ENCODE measurements around the gene CNTNAP5. TPM values are rescaled to one million over a fixed set of nuclear protein-coding genes. Genes with fewer than 3 reads are reported as not detected.

The CNTNAP5 gene
- total RNA-seq, 2 donors from 2014 or later: not detected

DNA sequence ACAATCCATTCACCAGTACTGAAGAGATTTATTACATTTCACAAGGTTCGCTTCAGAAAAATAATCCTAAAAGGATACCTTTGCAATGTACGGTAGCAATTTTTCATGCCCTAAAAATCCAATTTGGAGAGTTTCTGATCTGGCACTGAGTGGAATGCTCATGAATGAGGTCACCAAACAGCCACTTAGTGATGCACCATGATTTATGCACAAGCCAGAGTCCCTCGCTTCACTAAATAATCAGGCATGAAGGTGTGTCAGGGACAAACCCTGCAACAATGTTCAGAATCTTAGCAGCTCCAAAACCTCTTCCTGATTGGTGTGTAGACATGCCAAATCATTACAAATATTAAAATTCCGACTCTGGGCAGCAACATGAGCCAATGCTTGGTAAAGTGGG is 221.1 kb downstream of the CNTNAP5 start:
- ATAC-seq (replicated peaks): no peak
- H3K27me3 Mint-ChIP-seq: no peaks in the 10 kb centered on the region
- no peaks in the 10 kb centered on the region for H3K4me1 Mint-ChIP-seq
- H3K4me3 Mint-ChIP-seq: no peak overlapping the region
- H3K36me3 Mint-ChIP-seq (ENCODE audit: low read depth): no peaks in the 10 kb centered on the region
- H3K9me3 Mint-ChIP-seq: peaks cover 11% of the 10 kb centered on the region
- no peak overlapping the region for H3K27ac Mint-ChIP-seq

DNA sequence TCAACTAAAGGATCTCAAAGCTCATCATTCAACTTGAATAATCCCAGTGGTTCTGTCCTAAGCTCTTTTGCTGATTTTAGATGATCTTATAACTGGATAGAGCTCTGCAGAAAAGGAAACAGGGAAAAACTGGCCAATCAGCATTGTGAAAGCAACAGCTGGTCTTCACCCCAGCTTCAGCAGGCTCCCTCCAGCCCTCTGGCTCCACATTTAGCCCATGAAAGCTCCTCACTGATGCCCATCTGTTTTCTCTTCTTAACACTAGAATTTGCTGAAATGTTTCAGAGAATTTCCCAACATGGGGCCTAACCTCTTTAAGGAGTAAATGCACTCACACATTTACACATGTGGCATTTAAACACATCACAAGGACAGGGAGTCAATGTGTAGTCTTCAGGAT is 223.3 kb downstream of the CNTNAP5 start:
- no peak overlapping the region for H3K27ac Mint-ChIP-seq
- H3K9me3 Mint-ChIP-seq: peaks cover 3% of the 10 kb centered on the region
- no peaks in the 10 kb centered on the region for H3K36me3 Mint-ChIP-seq (ENCODE audit: low read depth)
- H3K4me3 Mint-ChIP-seq: no peak overlapping the region
- no peaks in the 10 kb centered on the region for H3K27me3 Mint-ChIP-seq
- ATAC-seq (replicated peaks): no peak
- no peaks in the 10 kb centered on the region for H3K4me1 Mint-ChIP-seq

DNA sequence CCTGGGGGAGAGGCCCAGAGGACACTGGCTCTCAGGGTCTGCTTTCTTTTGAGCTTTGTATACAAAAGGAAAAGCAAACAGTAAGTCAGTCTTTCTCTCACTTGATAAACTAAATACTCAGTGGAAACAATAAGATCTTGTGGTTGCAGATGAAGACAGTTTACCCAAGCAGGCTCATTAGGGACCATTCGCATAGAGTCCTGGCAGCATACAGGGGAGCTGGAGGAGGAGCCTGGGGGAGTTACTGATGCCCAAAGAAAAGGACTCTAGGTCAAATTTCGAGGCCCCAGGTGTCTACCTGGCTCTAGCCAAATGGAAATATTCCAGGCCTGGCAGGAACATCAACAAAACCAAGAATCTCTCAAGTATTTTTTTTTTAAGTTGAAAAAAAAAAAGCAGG is 225.3 kb downstream of the CNTNAP5 start:
- Mint-ChIP-seq H3K4me1 (no peaks in the 10 kb centered on the region), H3K27ac (no peak overlapping the region), H3K4me3 (no peak overlapping the region), H3K36me3 (ENCODE audit: low read depth) (no peaks in the 10 kb centered on the region), H3K27me3 (no peaks in the 10 kb centered on the region), H3K9me3 (peaks cover 3% of the 10 kb centered on the region)
- no peak for ATAC-seq (replicated peaks)

DNA sequence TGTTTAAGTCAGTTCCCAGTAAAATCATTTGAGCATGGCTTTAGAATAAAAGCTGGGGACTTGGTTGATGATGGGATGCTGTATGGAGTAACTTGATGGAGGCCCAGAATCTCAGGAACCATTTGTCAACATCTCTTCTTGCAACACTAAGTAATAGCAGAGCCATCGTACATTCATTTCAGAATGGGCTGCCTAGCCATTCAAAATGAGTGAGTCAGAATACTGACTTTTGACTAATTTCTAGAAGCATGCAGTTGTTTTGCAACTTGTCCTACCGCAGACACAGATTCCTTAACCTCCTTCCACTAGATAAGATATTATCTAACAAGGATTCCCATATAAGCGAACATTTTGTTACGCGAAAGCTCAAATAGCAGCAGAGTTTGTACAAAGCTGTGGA is 229.5 kb downstream of the CNTNAP5 start:
- no peaks in the 10 kb centered on the region for H3K27me3 Mint-ChIP-seq

DNA sequence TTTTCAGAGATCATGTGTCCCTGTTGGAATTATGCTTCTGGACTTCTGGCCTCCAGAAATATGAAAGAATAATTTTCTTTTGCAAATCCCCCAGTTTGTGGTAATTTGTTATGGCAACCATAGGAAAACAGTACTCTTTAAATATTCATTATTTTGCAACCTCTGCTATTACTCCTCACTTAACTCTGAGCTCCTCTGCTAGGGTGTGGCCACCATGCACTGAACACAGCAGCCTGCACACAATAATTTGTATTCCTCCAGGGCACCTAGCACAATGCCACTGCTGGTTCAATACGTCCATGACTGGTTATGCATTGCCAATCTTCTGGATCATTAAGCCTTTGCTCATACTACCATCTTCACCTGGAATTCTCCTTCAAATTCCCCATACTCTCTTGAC is 232.0 kb downstream of the CNTNAP5 start:
- Mint-ChIP-seq H3K4me3 (no peak overlapping the region), H3K27ac (no peak overlapping the region), H3K36me3 (ENCODE audit: low read depth) (no peaks in the 10 kb centered on the region), H3K27me3 (no peaks in the 10 kb centered on the region), H3K4me1 (no peaks in the 10 kb centered on the region), H3K9me3 (peaks cover 5% of the 10 kb centered on the region)
- no peak for ATAC-seq (replicated peaks)

More for the DNA sequence above, 229.5 kb downstream of the CNTNAP5 start:
- Mint-ChIP-seq H3K4me3 (no peak overlapping the region), H3K4me1 (no peaks in the 10 kb centered on the region), H3K36me3 (ENCODE audit: low read depth) (no peaks in the 10 kb centered on the region), H3K9me3 (peaks cover 8% of the 10 kb centered on the region), H3K27ac (no peak overlapping the region)
- ATAC-seq (replicated peaks): no peak

DNA sequence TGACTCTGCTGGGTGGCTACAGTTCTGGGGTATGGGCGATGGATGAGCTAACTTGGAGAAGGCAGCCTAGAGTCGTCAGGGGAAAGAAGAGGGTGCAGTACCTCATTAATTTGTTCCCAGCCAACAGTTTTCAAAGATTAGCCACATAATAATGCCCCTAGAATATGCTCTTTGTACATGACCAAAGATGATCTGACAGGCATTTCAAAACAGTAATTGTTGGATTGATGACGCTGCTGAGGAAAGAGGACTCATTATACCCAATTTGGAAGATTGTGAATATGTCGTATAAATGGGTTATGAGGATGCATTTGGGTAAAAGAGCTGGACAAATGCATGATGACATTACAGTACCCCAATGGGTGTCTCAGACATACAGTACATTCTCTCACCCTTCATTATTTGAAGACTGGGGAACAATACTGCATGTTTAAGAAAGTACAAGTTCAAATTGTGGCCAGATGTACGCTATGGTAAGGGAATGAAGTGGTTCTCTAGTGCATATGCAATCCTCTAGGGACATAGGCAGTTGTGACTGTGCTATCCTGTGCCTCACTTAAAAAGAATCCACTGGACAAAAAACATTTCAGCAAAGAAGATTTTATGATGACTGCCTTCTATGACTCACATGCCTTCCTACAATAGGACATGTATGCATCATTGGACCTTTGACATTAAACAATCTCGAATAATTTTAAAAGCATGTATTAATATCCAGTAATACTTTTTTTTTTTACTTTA is 233.2 kb downstream of the CNTNAP5 start:
- no peaks in the 10 kb centered on the region for H3K27me3 Mint-ChIP-seq
- H3K4me1 Mint-ChIP-seq: no peaks in the 10 kb centered on the region
- no peak for ATAC-seq (replicated peaks)
- H3K4me3 Mint-ChIP-seq: no peak overlapping the region
- peaks cover 5% of the 10 kb centered on the region for H3K9me3 Mint-ChIP-seq
- H3K36me3 Mint-ChIP-seq (ENCODE audit: low read depth): no peaks in the 10 kb centered on the region
- H3K27ac Mint-ChIP-seq: no peak overlapping the region

DNA sequence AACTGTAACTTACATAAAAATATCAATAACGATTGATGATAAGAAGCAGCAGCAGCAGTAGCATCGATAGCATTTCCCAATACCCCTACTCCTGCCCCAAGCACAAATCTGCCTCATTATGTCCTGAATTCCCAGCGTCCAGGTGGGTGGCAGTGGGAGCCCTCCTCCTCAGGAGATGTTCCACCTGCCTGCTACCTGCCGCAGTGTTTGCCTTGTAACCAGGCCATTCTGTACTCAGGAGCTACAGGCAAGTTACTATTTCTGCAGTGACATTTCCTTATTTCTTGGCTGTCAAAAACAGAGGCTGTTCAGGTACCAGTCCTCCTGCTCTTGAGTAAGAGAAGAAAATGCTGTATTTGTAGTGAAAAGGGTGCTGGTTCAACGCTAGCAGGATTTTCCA is 236.4 kb downstream of the CNTNAP5 start:
- Mint-ChIP-seq H3K36me3 (ENCODE audit: low read depth) (no peaks in the 10 kb centered on the region), H3K4me1 (no peaks in the 10 kb centered on the region), H3K27ac (no peak overlapping the region), H3K9me3 (peaks cover 10% of the 10 kb centered on the region), H3K27me3 (no peaks in the 10 kb centered on the region), H3K4me3 (no peak overlapping the region)
- no peak for ATAC-seq (replicated peaks)

DNA sequence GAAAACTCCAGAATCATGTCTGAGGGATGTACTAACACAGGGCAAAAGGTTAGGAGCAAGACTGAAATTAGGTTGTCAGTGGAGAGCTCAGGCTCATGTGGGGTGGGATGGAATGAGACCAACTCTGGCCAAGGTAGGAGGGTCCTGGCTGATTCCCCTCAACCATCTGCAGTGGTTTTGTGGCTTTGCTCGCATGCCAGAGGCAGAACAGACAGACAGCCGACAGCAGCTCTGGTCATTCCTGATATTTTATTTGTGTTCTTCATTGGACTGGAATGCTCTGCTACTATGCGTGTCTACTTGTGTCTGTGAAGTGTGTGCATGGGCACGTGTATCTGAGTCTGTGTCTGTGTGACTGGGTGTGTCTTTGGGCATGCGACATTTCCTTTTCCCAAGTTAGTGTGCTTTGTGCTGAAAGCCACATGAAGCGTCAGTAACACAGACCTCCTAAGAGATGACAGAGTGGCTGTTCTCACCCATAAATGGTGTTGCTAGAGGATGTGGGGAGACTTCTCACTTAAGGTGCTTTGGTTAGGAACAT is 239.5 kb downstream of the CNTNAP5 start:
- no peak for ATAC-seq (replicated peaks)
- Mint-ChIP-seq H3K27me3 (no peaks in the 10 kb centered on the region), H3K4me1 (no peaks in the 10 kb centered on the region)

DNA sequence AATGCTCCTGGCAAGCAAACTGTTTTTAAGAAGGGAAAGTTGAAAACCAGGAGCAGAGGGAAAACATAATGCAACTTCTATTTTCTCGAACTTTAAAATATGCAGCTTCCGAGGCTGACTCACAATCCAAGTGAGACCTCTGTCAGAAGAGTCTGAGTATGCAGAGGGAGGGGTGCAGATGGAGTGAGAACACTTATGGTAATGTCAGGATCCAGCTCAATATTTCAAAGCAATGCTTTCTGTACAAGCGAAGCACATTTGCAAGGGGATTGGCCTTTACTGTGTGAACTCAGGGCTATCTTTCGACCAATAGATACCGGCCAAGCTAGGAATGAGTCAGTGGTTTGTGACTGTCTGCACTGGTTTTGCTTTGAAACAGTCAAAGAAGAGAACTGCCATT is 242.7 kb downstream of the CNTNAP5 start:
- H3K36me3 Mint-ChIP-seq (ENCODE audit: low read depth): no peaks in the 10 kb centered on the region
- H3K4me3 Mint-ChIP-seq: no peak overlapping the region
- no peak for ATAC-seq (replicated peaks)
- H3K27ac Mint-ChIP-seq: no peak overlapping the region
- no peaks in the 10 kb centered on the region for H3K27me3 Mint-ChIP-seq
- peaks cover 8% of the 10 kb centered on the region for H3K9me3 Mint-ChIP-seq
- no peaks in the 10 kb centered on the region for H3K4me1 Mint-ChIP-seq

More for the DNA sequence above, 239.5 kb downstream of the CNTNAP5 start:
- no peak overlapping the region for H3K4me3 Mint-ChIP-seq
- H3K9me3 Mint-ChIP-seq: peaks cover 8% of the 10 kb centered on the region
- no peak overlapping the region for H3K27ac Mint-ChIP-seq
- H3K36me3 Mint-ChIP-seq (ENCODE audit: low read depth): no peaks in the 10 kb centered on the region

DNA sequence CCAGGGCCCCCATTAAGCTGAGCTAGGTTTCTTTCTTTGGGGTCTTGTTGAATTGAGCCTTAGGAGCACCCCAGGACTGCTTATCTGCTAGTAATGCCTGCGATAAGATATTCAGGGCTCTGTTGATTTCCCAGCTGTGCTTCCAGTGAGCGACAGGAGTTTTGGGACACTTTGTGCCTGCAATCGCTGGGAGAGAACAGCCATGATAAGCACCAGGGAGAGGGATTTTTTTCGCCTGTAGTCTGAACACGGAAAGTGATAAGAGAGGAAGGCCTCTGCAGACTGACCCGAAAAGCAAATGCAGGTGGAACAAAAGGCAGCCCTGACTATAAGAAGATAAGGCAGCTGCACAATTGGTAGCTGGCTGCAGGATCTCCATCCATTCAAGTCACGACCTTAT is 244.3 kb downstream of the CNTNAP5 start:
- H3K9me3 Mint-ChIP-seq: peaks cover 8% of the 10 kb centered on the region
- no peak overlapping the region for H3K27ac Mint-ChIP-seq
- no peaks in the 10 kb centered on the region for H3K36me3 Mint-ChIP-seq (ENCODE audit: low read depth)
- no peak overlapping the region for H3K4me3 Mint-ChIP-seq
- H3K4me1 Mint-ChIP-seq: no peaks in the 10 kb centered on the region
- no peak for ATAC-seq (replicated peaks)
- no peaks in the 10 kb centered on the region for H3K27me3 Mint-ChIP-seq

DNA sequence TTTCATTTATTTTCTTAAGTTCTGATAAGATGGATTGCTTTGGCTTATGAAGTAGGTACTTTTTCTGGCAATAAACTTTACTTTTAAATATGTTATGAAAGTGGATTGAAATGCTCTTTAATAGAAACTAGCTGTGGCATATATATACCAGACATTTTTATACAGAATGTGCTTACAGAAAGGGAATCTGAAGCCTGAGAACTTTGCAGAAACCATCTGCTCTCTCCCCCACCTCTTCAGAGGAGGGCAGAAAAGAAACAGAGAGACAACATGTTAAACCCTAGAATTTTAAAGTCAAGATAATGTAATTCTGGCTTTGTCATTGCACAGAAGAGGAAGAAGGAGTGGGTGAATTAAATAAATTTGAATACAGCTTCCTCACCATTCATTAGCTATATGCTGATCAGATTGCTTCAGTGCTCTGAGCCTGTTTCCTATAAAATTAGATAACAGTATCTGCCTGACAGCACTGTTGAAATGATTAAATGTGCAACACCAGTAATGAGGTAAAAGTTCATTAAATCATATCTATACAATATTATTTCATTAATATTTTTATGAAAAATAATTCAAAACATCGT is 247.3 kb downstream of the CNTNAP5 start:
- ATAC-seq (replicated peaks): no peak
- Mint-ChIP-seq H3K27ac (no peak overlapping the region), H3K27me3 (no peaks in the 10 kb centered on the region), H3K4me1 (no peaks in the 10 kb centered on the region), H3K4me3 (no peak overlapping the region), H3K36me3 (ENCODE audit: low read depth) (no peaks in the 10 kb centered on the region), H3K9me3 (peaks cover 9% of the 10 kb centered on the region)

DNA sequence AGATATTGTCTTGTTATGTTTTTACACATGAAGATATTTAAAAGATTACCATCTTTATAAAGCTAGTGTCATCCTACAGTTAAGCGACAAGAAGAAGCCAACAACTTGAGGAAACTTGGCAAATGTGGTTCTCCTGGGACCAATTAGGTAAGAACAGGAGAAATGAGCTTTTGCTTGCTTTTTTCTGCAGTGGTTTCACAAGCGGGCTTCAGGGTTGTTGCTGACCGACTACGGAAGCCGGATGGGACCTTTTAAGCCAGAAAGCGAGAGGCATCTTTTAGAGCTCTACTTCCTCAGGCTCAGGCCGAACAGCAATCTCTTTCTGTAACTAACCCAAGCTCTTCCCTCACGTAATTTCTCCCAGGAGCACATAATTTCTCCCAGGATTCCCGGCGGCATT is 256.5 kb downstream of the CNTNAP5 start:
- no peaks in the 10 kb centered on the region for H3K9me3 Mint-ChIP-seq
- no peaks in the 10 kb centered on the region for H3K36me3 Mint-ChIP-seq (ENCODE audit: low read depth)
- no peak for ATAC-seq (replicated peaks)

DNA sequence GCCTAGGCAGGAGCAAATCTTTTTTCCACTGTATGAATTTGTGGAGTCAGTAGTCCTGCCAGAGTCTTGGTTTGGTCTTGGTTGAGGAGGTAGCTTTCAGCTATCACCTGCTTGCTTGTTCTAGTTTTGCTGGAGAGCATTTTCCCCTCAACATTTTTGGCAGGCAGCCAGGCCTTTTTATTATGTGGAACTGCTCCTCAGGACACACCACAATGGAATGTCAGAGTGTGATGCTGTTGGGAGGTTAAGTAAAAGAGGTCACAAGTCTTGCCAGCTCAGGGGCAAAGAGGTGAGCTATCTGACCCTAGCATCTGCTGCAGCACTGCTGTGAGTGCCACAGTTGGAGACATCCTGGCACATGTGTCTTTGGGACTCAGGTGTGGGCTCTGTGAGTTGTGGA is 258.0 kb downstream of the CNTNAP5 start:
- Mint-ChIP-seq H3K9me3 (no peaks in the 10 kb centered on the region), H3K4me3 (no peak overlapping the region), H3K27ac (no peak overlapping the region), H3K4me1 (no peaks in the 10 kb centered on the region), H3K36me3 (ENCODE audit: low read depth) (no peaks in the 10 kb centered on the region), H3K27me3 (no peaks in the 10 kb centered on the region)
- ATAC-seq (replicated peaks): no peak

More for the DNA sequence above, 256.5 kb downstream of the CNTNAP5 start:
- Mint-ChIP-seq H3K4me3 (no peak overlapping the region), H3K27me3 (no peaks in the 10 kb centered on the region), H3K27ac (no peak overlapping the region), H3K4me1 (no peaks in the 10 kb centered on the region)

DNA sequence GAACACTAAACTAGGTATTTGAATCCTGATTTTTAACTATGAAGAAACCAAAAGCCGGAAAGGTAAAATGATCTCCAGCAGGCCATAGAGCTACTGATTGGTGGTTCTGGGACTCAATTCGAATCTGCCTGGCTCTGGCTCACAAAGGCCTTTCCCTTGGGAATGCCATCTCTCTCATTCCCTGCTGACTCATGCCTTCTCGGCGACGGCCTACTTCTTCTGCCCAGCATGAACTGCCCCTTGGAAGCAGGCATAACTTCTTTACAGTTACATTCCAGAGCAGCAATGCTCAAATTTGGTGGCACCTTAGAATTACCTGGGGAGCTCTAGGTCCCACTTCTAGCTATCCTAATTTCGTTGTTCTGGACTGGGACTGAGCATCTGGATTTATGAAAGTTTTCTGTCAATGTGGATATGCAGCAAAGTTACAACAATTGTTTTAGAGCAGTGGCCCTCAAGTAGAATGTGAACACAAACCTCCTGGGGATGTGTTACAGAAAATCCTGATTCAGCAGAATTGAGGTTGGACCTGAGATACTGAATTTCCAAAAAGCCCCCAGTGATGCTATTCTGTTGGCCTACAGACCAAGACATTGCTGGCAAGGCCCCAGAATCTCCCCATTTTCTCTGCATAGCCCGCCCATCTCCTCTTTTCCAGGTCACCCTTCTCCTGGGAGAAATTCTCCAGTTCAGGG is 261.1 kb downstream of the CNTNAP5 start:
- Mint-ChIP-seq H3K36me3 (ENCODE audit: low read depth) (no peaks in the 10 kb centered on the region), H3K4me1 (no peaks in the 10 kb centered on the region), H3K27me3 (no peaks in the 10 kb centered on the region), H3K4me3 (no peak overlapping the region), H3K27ac (no peak overlapping the region), H3K9me3 (no peaks in the 10 kb centered on the region)
- no peak for ATAC-seq (replicated peaks)

DNA sequence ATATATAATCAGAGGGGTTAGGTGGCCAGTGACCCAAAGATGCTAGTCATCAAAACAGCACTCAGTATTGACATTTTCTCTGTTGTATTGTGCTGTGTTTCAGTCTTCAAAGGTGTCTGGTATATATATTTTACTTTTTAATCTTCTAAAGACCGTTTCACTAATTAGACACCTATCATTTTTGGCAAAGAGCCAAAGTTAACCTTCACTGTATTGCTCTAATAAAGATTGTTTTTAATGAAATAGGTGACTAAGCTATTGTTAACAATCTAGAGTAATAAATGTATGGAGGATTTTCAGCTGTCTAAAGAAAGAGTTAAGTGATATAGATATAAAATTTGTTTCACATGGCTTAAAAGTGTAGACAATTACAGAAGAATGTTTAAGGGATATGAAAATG is 264.0 kb downstream of the CNTNAP5 start:
- Mint-ChIP-seq H3K9me3 (no peaks in the 10 kb centered on the region), H3K36me3 (ENCODE audit: low read depth) (no peaks in the 10 kb centered on the region), H3K4me3 (no peak overlapping the region), H3K27ac (no peak overlapping the region), H3K4me1 (no peaks in the 10 kb centered on the region), H3K27me3 (no peaks in the 10 kb centered on the region)
- no peak for ATAC-seq (replicated peaks)

All from activated T-helper 17 cell treated with anti-CD3 and anti-CD28 coated beads, Interleukin-2, amount 50 U/mL, for 72 hours (primary cell).